Gastroesophageal sphincter (tissue), 3 donors: ENCODE data around the gene CHD5.

Experiments
- EP300 ChIP-seq: sonication (generic); formaldehyde crosslinking; IDR thresholded peaks from one replicate; pipeline ENCODE4 v1.6.1; 2017; ENCODE audit warnings: antibody characterized with exemption, mild to moderate bottlenecking
- TF ChIP-seq, protein P1 (sequence below), 4 experiments: fragments of 200-600 bp in 2 of 4; fragments of 450-650 bp in 2 of 4; sonication (generic) in 1 of 4; IDR thresholded peaks; one replicate each; pipeline ENCODE4 v1.5.1; 2017 to 2019; ENCODE audit warnings: antibody characterized with exemption in 4 of 4, mild to moderate bottlenecking in 2 of 4, moderate library complexity in 2 of 4

DNA sequence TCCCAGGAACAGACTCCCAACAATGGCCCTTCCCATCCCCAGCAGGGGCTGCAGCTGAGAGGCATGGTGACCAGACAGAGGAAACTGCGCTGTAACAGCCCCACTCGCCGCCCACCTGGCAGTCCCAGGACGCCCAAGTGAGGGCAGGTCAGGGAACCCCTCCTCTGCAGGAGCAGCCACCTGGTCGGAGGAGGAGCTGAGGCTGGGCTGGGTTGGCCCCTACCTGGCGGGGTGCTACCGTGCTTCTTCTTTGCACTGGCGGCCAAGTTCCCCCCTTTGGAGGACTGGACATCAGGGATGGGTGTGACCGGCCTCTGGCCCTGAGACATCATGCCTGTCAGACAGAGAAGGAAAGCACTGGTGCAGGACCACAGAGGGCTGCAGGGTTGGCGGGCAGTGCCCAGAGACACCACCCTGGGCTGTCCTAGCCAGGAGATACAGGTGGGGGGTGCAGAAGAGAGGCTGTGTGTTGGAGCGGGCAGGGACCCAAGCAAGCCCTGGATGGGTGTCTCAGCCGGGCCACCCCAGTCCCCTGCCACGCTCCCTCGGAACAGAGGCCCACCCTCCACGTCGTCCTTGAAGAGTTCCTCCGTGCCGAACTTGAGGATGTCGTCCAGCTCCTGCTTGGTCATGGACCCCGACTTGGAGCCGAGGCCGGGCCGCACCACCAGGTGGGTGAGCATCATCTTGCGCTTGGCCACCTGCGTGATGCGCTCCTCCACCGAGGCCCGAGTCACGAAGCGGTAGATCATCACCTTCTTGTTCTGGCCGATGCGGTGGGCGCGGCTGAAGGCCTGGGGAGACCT, 51.6 kb downstream of the CHD5 start:
- TF ChIP-seq, protein P1, sequence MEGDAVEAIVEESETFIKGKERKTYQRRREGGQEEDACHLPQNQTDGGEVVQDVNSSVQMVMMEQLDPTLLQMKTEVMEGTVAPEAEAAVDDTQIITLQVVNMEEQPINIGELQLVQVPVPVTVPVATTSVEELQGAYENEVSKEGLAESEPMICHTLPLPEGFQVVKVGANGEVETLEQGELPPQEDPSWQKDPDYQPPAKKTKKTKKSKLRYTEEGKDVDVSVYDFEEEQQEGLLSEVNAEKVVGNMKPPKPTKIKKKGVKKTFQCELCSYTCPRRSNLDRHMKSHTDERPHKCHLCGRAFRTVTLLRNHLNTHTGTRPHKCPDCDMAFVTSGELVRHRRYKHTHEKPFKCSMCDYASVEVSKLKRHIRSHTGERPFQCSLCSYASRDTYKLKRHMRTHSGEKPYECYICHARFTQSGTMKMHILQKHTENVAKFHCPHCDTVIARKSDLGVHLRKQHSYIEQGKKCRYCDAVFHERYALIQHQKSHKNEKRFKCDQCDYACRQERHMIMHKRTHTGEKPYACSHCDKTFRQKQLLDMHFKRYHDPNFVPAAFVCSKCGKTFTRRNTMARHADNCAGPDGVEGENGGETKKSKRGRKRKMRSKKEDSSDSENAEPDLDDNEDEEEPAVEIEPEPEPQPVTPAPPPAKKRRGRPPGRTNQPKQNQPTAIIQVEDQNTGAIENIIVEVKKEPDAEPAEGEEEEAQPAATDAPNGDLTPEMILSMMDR (IDR thresholded peaks at IDR 0.05), result no peak
- TF ChIP-seq EP300, result no peak
